Trophoblast cell (in vitro differentiated cells and primary cell): Measurements from ENCODE around the gene SETD4.
A peak's percentile ranks its signal among the peaks of the same experiment; 100 is the strongest.

Source experiments
- DNase-seq, 2 donors: peaks; one replicate each; pipeline ENCODE4 v3.0.0-alpha.2; 2016
- H2AFZ ChIP-seq: 2 replicates; pipeline ENCODE4 v1.6.1; 2013; ENCODE audit warnings: low read length, moderate library complexity, mild to moderate bottlenecking; ENCODE audit not compliant: insufficient read depth, poor library complexity
- H2AK5ac ChIP-seq: 2 replicates; pipeline ENCODE4 v1.6.1; 2013; ENCODE audit warnings: mild to moderate bottlenecking, low read length
- H2BK120ac ChIP-seq: 2 replicates; pipeline ENCODE4 v1.6.1; 2013; ENCODE audit warnings: low read length, mild to moderate bottlenecking, moderate library complexity; ENCODE audit not compliant: insufficient read depth, poor library complexity
- H2BK12ac ChIP-seq: 2 replicates; pipeline ENCODE4 v1.6.1; 2013; ENCODE audit warnings: mild to moderate bottlenecking, low read length, moderate library complexity
- H2BK5ac ChIP-seq: 2 replicates; pipeline ENCODE4 v1.6.1; 2013; ENCODE audit warnings: low read length, low read depth, moderate library complexity, mild to moderate bottlenecking; ENCODE audit not compliant: poor library complexity
- H3K14ac ChIP-seq: 2 replicates; pipeline ENCODE4 v1.6.1; 2013; ENCODE audit warnings: mild to moderate bottlenecking, low read length
- H3K18ac ChIP-seq: 2 replicates; pipeline ENCODE4 v1.6.1; 2013; ENCODE audit warnings: mild to moderate bottlenecking, low read length
- H3K23ac ChIP-seq: 2 replicates; pipeline ENCODE4 v1.6.1; 2013; ENCODE audit warnings: low read length
- H3K27ac ChIP-seq: 2 replicates; pipeline ENCODE4 v1.5.1; 2013; ENCODE audit warnings: low read depth, mild to moderate bottlenecking, inconsistent platforms, low read length, moderate library complexity
- H3K27me3 ChIP-seq: 2 replicates; pipeline ENCODE4 v1.6.1; 2013; ENCODE audit warnings: inconsistent platforms, mild to moderate bottlenecking, low read length, moderate library complexity; ENCODE audit not compliant: insufficient read depth
- H3K36me3 ChIP-seq, 2 experiments: 1 replicate in 1 of 2; 2 replicates in 1 of 2; pipeline ENCODE4 v1.6.1; 2013; ENCODE audit warnings: low read length in 2 of 2, mild to moderate bottlenecking in 2 of 2, moderate library complexity in 1 of 2; ENCODE audit not compliant: insufficient read depth in 2 of 2, control insufficient read depth in 1 of 2
- H3K4ac ChIP-seq: 2 replicates; pipeline ENCODE4 v1.6.1; 2013; ENCODE audit warnings: low read depth, mild to moderate bottlenecking, low read length, moderate library complexity
- H3K4me1 ChIP-seq, 2 experiments: 1 replicate in 1 of 2; 2 replicates in 1 of 2; pipeline ENCODE4 v1.6.1; 2013; ENCODE audit warnings: low read length in 2 of 2, mild to moderate bottlenecking in 2 of 2, moderate library complexity in 1 of 2; ENCODE audit not compliant: insufficient read depth in 2 of 2, control insufficient read depth in 1 of 2
- H3K4me2 ChIP-seq: 2 replicates; pipeline ENCODE4 v1.6.1; 2013; ENCODE audit warnings: inconsistent platforms, mild to moderate bottlenecking, low read length, moderate library complexity
- H3K4me3 ChIP-seq: 2 replicates; pipeline ENCODE4 v1.5.1; 2013; ENCODE audit warnings: mild to moderate bottlenecking, low read depth, low read length, inconsistent platforms
- H3K79me1 ChIP-seq: one replicate; pipeline ENCODE4 v1.6.1; 2013; ENCODE audit warnings: low read length
- H3K79me2 ChIP-seq: 2 replicates; pipeline ENCODE4 v1.6.1; 2013; ENCODE audit warnings: low read length, mild to moderate bottlenecking; ENCODE audit not compliant: control insufficient read depth, insufficient read depth, poor library complexity
- H3K9ac ChIP-seq: 2 replicates; pipeline ENCODE4 v1.6.1; 2013; ENCODE audit warnings: mild to moderate bottlenecking, low read length
- H3K9me3 ChIP-seq: 2 replicates; pipeline ENCODE4 v1.6.1; 2013; ENCODE audit warnings: low read depth, mild to moderate bottlenecking, control low read depth, inconsistent platforms, low read length; ENCODE audit not compliant: insufficient read depth
- H4K12ac ChIP-seq: 2 replicates; pipeline ENCODE4 v1.6.1; 2013; ENCODE audit warnings: low read depth, mild to moderate bottlenecking, low read length, moderate library complexity
- H4K8ac ChIP-seq: 2 replicates; pipeline ENCODE4 v1.6.1; 2013; ENCODE audit warnings: low read depth, mild to moderate bottlenecking, low read length, moderate library complexity
- H4K91ac ChIP-seq: one replicate; pipeline ENCODE4 v1.6.1; 2013; ENCODE audit warnings: low read depth, mild to moderate bottlenecking, low read length, moderate library complexity
- WGBS: extraction: QIAGEN DNeasy Blood & Tissue Kit; methylation state at CpG from one replicate; pipeline ENCODE4 v1.1.7; 2013; ENCODE audit warnings: missing lambda C conversion rate; ENCODE audit not compliant: insufficient read length, insufficient coverage; ENCODE audit errors: extremely low coverage; 5-methylcytosine and 5-hydroxymethylcytosine counted together

SETD4 gene

DNA sequence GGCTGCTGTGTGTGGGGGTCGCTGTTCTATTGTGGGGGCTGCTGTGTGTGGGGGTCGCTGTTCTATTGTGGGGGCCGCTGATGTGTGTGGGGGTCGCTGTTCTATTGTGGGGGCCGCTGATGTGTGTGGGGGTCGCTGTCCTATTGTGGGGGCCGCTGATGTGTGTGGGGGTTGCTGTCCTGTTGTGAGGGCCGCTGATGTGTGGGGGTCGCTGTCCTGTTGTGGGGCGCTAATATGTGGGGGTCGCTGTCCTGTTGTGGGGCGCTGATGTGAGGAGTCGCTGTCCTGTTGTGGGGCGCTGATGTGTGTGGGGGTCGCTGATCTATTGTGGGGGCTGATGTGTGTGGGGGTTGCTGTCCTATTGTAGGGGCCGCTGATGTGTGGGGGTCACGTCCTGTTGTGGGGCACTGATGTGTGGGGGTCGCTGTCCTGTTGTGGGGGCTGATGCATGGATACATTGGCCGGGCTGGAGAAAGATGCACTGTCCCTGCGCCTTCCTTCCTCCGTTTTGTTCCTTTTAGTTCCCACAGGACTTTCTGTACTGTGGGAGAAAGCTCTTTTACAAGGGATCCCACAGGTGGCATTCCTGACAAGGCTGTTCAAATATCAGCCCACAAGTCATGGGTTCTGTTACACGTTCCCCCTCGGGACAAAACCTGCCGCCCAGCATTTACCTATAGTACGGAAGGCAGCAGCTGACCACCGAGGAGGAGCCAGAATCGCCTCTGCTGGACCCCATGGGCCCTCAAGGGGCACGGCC is 27.5 kb downstream of the SETD4 start:
- H3K4me2 ChIP-seq: no peak overlapping the region
- H2BK120ac ChIP-seq: peak overlapping the region; percentile 13
- peak overlapping the region; percentile 5 for H3K27ac ChIP-seq
- no CpG with 5 or more reads among the region's 28 CpGs for WGBS
- H3K23ac ChIP-seq: no peak overlapping the region
- H2AK5ac ChIP-seq: no peak overlapping the region
- peak overlapping the region; percentile 34 for H2BK12ac ChIP-seq
- H3K79me1 ChIP-seq: peaks cover 28% of the 10 kb centered on the region
- no peaks in the 10 kb centered on the region for H3K27me3 ChIP-seq
- no peak overlapping the region for H3K4ac ChIP-seq
- H2AFZ ChIP-seq: no peak overlapping the region
- peak overlapping the region; percentile 10 for H2BK5ac ChIP-seq
- peak overlapping the region; percentile 15 for H3K14ac ChIP-seq
- no peak overlapping the region for H3K9ac ChIP-seq
- no peak overlapping the region for H3K18ac ChIP-seq
- H4K91ac ChIP-seq: peak overlapping the region; percentile 59
- peaks cover 6% of the 10 kb centered on the region for H3K79me2 ChIP-seq
- no peak for DNase-seq
- H3K4me3 ChIP-seq: no peak overlapping the region
- H3K36me3 ChIP-seq: peaks cover 7 to 8% of the 10 kb centered on the region in 2 experiments
- H4K12ac ChIP-seq: no peak overlapping the region
- peaks cover 19 to 28% of the 10 kb centered on the region in 2 experiments for H3K4me1 ChIP-seq
- no peak overlapping the region for H4K8ac ChIP-seq
- H3K9me3 ChIP-seq: peaks cover 6% of the 10 kb centered on the region

- WGBS: no CpG with 5 or more reads among the region's 16 CpGs
Measured at GRCh38 chr21:36030581-36031189, 29.6 kb downstream of the SETD4 start.

DNA sequence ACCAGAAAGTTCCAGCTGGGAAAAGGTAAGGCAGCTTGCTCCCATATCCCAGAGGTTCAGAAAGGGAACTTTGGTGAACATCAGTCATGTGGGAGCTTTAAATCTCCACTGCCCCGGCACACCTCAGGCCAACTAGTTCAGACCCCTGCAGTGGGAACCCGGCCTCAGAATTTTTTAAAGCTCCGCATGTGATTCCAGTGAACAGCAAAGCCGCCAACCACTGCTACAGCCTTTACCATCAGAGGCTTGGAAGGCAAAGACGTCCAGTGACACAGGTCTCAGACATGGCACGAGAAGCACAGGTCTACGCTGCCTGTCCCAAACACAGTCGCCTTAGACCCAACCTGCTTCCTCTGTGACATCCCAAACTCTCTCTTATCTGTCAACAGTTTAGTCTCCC is 31.0 kb downstream of the SETD4 start:
- Histone ChIP-seq H2BK12ac (peak overlapping the region; percentile 38), H3K14ac (no peak overlapping the region), H3K4ac (no peak overlapping the region), H3K9ac (no peak overlapping the region), H2AFZ (no peak overlapping the region), H4K12ac (no peak overlapping the region), H4K8ac (peak overlapping the region; percentile 12), H3K23ac (no peak overlapping the region), H2BK120ac (peak overlapping the region; percentile 9), H3K4me2 (no peak overlapping the region), H3K18ac (no peak overlapping the region), H4K91ac (peak overlapping the region; percentile 78), H3K27me3 (no peaks in the 10 kb centered on the region), H3K27ac (peak overlapping the region; percentile 77), H3K4me3 (no peak overlapping the region), H3K79me2 (peaks cover 2% of the 10 kb centered on the region), H2AK5ac (peak overlapping the region; percentile 14), H3K79me1 (peaks cover 37% of the 10 kb centered on the region), H3K9me3 (peaks cover 6% of the 10 kb centered on the region), H3K4me1 (peaks cover 17 to 23% of the 10 kb centered on the region in 2 experiments), H3K36me3 (peaks cover 3 to 5% of the 10 kb centered on the region in 2 experiments), H2BK5ac (peak overlapping the region; percentile 68)
- no peak for DNase-seq
- no CpG with 5 or more reads among the region's 8 CpGs for WGBS

More at GRCh38 chr21:36030581-36031189, 29.6 kb downstream of the SETD4 start:
- H3K4me2 ChIP-seq: no peak overlapping the region
- peak overlapping the region; percentile 19 for H3K4ac ChIP-seq
- peak overlapping the region; percentile 35 for H2BK12ac ChIP-seq
- H3K23ac ChIP-seq: no peak overlapping the region
- H3K4me3 ChIP-seq: no peak overlapping the region
- H3K4me1 ChIP-seq: peaks cover 19 to 28% of the 10 kb centered on the region in 2 experiments
- peaks cover 6% of the 10 kb centered on the region for H3K9me3 ChIP-seq
- H4K12ac ChIP-seq: no peak overlapping the region
- H3K27ac ChIP-seq: peak overlapping the region; percentile 77
- H3K36me3 ChIP-seq: peaks cover 5 to 6% of the 10 kb centered on the region in 2 experiments
- no peak overlapping the region for H3K18ac ChIP-seq
- peak overlapping the region; percentile 65 for H2BK5ac ChIP-seq
- H3K9ac ChIP-seq: no peak overlapping the region
- peak overlapping the region; percentile 49 for H3K14ac ChIP-seq
- H3K79me1 ChIP-seq: peaks cover 32% of the 10 kb centered on the region
- H2BK120ac ChIP-seq: peak overlapping the region; percentile 47
- H4K8ac ChIP-seq: peak overlapping the region; percentile 55
- no peak overlapping the region for H2AFZ ChIP-seq
- DNase-seq: no peak
- H2AK5ac ChIP-seq: peak overlapping the region; percentile 62
- H4K91ac ChIP-seq: peak overlapping the region; percentile 68
- H3K79me2 ChIP-seq: peaks cover 6% of the 10 kb centered on the region
- no peaks in the 10 kb centered on the region for H3K27me3 ChIP-seq

DNA sequence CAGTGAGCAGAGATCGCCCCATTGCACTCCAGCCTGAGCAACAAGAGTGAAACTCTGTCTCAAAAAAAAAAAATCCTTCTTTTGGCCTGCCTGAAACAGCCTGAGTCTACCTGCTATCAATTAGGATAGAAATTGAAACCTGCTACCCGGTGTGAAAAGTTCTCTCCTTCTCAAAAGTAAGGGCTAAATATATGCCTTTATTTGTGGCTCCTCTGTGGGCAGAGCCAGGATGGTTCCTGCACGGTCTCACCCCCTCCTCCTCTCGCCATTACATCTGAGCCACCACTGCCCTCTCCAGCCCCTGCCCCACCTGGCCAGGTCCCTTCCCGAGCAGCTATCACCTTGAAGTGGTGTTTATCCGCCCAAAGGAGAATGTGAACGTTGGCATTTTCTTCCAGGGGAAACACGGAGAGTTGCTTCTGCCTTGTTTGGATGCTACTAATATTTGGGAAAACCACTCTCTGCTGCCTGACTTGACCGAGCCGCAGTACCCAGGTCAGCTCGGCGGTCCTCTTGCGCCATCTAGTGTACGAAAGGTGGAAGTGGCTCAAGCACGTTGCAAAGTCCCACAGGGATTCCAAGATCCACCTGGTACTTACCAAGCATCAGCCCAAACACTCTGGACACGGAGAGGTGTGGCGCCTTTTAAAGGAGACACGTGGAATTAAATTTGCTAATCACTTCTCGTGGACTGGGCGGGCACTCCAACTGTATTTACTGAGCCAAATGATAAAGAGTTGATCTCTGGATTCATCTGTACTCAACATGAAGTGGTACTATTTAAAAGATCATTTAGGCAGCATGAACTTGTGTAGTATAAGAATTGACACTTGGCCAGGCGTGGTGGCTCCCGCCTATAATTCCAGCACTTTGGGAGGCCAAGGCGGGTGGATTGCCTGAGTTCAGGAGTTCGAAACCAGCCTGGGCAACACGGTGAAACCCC is 31.9 kb downstream of the SETD4 start:
- H3K27ac ChIP-seq: no peak overlapping the region
- H2BK120ac ChIP-seq: no peak overlapping the region
- H3K9ac ChIP-seq: no peak overlapping the region
- H2AFZ ChIP-seq: no peak overlapping the region
- H2BK5ac ChIP-seq: no peak overlapping the region
- H4K8ac ChIP-seq: no peak overlapping the region
- no peak overlapping the region for H2BK12ac ChIP-seq
- no CpG with 5 or more reads among the region's 25 CpGs for WGBS
- H3K9me3 ChIP-seq: peaks cover 6% of the 10 kb centered on the region
- H3K4ac ChIP-seq: no peak overlapping the region
- no peak overlapping the region for H3K4me3 ChIP-seq
- no peak overlapping the region for H3K14ac ChIP-seq
- H3K18ac ChIP-seq: no peak overlapping the region
- peak; percentile 60 to 89 for DNase-seq
- peaks cover 40% of the 10 kb centered on the region for H3K79me1 ChIP-seq
- no peak overlapping the region for H4K12ac ChIP-seq
- peaks cover 22 to 23% of the 10 kb centered on the region in 2 experiments for H3K4me1 ChIP-seq
- no peak overlapping the region for H3K23ac ChIP-seq
- H3K79me2 ChIP-seq: peaks cover 5% of the 10 kb centered on the region
- peaks cover 0 to 5% of the 10 kb centered on the region in 2 experiments for H3K36me3 ChIP-seq
- peak overlapping the region; percentile 33 for H4K91ac ChIP-seq
- no peak overlapping the region for H3K4me2 ChIP-seq
- no peaks in the 10 kb centered on the region for H3K27me3 ChIP-seq
- no peak overlapping the region for H2AK5ac ChIP-seq
